HG03280 (cell line): Measurements from ENCODE around the gene MARCHF11.

ENCODE experiments used
- ATAC-seq: cut with Tn5 transposase; IDR thresholded peaks from one replicate; pipeline ENCODE4 v1.9.1; 2021; ENCODE audit warnings: mild to moderate bottlenecking, moderate library complexity; ENCODE audit not compliant: unreplicated experiment

MARCHF11 gene

GRCh38 chr5:16061163-16061562, 118.4 kb downstream of the MARCHF11 start:
- ATAC-seq = no peak

- ATAC-seq = no peak
These were observed 122.3 kb downstream of the MARCHF11 start for GRCh38 chr5:16057277-16057676.

GRCh38 chr5:16051246-16051755, 128.3 kb downstream of the MARCHF11 start:
- ATAC-seq = no peak

DNA sequence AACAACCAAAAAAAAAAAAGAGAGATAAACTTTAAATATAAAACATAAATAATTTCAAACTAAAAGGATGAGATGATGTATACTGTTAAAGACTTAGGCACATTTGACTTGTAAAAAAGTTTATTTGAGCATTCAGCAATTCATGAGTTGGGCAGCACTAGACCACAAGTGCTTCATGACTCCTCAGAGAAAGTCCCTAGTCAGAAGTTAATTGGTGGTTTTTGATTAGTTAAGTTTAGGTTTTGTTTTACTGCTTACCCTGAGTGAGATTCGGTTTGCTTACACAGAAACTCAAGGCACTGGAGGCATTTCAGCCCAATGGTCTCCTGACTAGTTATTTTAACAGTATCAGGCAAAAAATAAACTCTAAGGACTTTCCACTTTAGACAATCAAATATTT, 129.2 kb downstream of the MARCHF11 start:
- ATAC-seq = no peak

- no peak for ATAC-seq
These were observed 129.8 kb downstream of the MARCHF11 start for GRCh38 chr5:16049761-16050160.

DNA sequence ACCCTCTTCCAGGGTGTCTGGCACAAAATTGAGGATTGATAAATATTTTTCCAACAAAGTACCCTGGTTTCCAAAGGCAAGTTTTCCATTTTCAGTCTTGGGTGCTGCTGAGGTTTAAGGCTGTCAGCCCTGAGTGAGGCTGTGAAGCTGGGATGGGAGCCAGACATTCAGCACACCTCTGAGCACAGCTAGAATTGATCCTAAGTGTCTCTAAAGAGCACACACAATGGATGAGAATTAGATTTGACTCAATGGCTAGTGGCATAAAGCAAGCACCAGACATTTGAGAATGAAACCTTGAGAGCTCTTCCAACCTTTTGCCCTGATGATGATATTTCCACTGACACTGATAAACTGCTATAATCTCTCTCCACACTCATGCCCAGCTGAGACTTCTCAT, 131.5 kb downstream of the MARCHF11 start:
- ATAC-seq = no peak

DNA sequence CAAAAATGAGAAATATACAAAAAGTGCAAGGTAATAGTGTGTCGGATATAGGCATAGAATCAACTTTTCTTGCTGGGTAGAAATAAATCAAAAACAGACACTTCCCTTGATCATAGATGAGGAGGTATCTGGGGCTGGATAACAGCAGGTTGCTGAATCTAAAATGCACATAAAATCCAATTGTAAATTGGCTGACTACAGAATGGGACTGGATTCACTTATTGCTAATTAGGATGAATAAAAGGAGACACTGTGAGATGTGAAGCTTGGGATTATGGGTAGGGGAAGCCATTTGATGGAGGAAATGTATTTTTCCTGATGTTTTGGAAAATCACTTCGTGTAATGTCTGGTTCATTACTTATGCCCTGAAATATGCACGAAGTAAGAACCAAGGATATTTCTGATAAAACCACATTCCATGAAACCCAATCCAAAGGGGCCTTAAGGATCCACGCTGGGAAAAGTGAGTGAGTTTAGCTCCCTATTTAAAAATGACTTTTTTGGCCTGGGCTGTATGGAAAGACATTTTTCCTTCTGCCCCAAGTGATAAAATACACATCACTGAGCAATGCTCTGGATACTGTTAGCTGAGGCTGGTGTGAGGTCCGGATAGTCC, 136.1 kb downstream of the MARCHF11 start:
- no peak for ATAC-seq

DNA sequence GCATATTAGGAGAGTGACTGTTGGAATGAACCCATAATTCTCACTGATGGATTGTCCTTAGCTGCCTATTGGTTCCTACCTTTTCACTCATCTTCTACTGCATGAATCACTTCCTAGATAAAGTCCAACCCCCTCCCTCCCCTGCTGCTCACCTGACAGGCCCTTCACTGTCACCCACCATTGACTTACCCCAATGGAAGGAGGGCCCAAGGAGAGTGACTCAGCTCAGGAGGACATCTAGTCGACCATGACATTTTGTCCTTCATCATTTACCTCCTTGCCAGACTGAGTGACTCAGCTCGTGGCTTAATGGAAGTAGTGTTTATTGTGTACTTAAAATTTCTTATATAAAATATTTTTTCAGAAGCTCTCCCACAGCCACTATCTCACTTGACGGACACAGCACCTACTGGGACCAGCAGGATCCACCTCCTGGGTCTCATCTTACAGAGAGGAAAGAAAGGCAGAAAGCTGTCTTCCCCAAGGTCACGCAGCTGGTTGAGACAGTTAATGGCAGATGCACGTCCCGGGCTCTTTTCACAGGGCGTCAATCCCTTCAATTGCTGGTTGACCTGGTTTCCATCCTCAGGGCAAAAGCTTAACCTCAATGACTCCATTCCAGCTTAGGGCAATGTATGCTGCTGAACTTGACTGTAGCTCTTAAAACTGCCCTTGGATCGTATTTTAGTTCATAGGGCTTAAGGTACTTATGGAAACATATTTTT, 142.3 kb downstream of the MARCHF11 start:
- ATAC-seq = no peak

DNA sequence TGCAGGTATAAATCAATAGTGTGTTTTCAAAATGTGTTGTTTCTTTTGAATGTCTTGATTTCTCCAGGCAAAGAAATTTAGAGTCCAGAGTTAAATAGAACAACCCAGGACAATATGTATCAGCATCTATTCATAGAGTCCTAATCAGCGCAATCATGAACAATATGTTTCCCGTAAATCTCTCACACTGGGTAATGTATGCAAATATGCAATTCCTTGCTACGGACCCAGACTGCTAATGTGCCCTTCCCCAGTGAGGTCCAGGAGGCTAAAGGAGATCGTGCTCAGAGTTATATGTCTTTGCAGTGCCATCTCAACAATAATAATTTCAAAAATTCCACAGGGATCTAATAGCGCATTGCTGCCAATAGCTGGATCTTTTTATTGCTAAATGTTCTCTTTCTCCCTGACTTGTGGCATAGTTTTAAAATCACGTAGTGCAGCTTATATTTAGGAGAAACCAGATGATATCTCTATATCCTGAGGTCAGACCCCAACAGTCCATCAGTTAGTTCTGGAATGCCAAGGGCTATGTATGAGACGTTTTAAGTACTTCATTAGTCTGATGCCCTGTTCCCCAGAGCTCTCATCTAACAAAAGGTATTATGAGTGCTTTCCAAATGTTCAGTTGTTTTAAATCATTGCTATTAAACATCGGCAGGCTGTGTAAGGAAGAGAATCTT, 145.1 kb downstream of the MARCHF11 start:
- no peak for ATAC-seq

- ATAC-seq = no peak
These were observed 146.2 kb downstream of the MARCHF11 start for GRCh38 chr5:16033187-16033925.

DNA sequence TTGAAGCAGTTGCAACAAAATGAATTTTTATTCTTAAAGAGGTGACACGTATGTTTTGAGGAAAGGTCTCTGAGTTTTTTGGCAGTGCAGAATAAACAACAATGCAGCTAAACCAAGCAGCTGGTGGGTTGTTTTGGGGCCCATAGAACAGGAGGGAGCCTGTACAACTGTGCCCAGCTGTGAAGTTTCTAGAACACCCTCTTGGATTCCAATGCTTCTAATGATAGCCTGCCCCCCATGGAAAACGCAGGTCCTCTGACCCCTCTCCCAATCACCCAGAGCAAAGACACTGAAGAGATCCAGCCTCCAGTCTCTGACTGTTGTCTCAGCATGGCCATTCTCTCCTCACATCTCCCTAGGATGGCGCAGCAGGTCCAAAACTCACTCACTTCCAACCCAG, 150.9 kb downstream of the MARCHF11 start:
- ATAC-seq = no peak

- ATAC-seq = no peak
These were observed 153.9 kb downstream of the MARCHF11 start for GRCh38 chr5:16025681-16026080.

- ATAC-seq = no peak
These were observed 160.6 kb downstream of the MARCHF11 start for GRCh38 chr5:16018970-16019369.

DNA sequence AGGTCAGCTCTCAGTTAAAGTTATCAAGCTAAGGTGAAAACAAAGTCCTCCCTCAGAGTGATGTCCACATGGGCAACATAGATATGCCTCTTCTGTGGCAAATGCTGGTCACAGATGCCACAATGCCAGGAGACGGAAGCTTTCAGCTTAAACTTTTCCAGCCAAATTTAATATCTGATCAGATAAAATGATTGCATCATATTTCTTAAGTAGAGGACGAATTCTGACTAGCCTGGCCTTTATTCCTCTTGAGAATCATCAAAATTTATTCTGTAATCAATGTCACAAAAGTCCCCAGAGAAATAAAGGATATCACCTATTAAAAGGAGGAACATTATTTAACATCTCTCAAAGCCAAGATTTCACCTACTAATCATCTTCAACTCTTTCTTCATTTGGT, 161.9 kb downstream of the MARCHF11 start:
- no peak for ATAC-seq
